Skin epidermis (tissue), 12 donors: Measurements from ENCODE around the gene FBN3.

Experiments used
- H3K27ac ChIP-seq, 21 experiments: fragments of 200-600 bp; sonication (generic) in 11 of 21; one replicate each; pipeline ENCODE4 v1.5.0; 2020; ENCODE audit warnings: mild to moderate bottlenecking in 3 of 21, inconsistent platforms in 2 of 21, moderate library complexity in 2 of 21
- H3K4me3 ChIP-seq, 7 experiments: fragments of 200-600 bp; sonication (generic) in 2 of 7; one replicate each; pipeline ENCODE4 v1.5.0; 2020; ENCODE audit warnings: inconsistent platforms in 2 of 7, mild to moderate bottlenecking in 2 of 7, moderate library complexity in 1 of 7

Gene FBN3

GRCh38 chr19:8096071-8096470, 53.3 kb downstream of the FBN3 start:
- no peak overlapping the region for H3K4me3 ChIP-seq
- no peak overlapping the region for H3K27ac ChIP-seq

DNA sequence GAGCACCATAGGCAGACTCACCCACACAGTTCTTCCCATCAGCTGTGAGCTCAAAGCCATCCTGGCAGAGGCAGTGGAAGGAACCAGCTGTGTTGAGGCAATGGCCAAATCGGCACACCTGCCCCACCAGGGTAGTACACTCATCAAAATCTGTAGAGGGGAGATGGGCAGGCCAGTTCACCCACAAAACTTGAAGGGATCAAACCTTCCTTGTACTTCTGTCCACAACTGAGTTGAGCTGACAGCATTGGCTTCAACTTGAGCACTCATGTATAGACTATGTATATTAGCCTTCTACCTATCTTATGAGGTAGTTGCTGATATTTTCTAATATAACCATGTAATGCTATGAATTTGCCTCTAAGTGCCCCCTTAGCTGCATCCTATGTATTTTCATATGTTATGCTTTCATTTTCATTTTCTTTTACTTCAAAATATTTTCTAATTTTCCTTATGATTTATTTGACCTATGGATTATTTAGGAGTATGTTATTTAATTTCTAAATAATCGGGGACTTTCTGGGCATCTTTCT, 54.0 kb downstream of the FBN3 start:
- Histone ChIP-seq H3K27ac (no peak overlapping the region), H3K4me3 (no peak overlapping the region)

DNA sequence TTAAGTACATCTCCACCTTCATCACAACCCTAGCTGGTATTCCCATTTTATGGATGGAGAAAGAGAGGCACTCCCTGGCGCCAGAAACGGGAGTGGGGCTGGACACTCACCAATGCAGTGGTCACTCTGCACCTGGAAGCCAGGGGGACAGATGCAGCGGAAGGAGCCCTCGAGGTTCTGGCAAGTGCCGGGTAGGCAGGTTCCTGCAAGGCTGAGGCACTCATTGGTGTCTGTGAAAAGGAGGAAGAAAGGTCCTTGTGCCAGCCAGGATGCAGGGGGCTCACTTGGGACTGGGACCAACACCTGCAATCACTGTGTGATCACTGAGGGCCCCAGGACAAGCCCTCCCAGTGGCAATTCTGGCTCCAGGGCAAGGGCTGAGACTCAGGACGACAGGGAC, 55.1 kb downstream of the FBN3 start:
- no peak overlapping the region for H3K27ac ChIP-seq
- no peak overlapping the region for H3K4me3 ChIP-seq

DNA sequence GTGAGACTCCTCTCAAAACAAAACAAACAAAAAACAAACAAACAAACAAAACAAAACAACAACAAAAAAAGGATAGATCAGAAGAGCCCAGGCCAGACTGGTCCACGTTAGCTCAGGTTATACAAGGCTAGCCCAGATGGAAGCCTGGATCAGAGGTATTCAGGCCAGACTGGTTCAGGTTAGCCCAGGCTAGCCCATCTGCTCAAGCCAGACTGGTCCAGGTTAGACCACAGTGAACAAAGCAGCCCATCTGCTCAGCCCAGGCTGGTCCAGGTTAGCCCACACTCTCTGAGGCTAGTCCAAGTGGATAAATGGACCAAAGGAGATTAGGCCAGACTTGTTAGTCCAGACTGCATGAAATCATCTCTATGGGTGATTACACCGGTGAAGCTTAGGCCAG, 55.7 kb downstream of the FBN3 start:
- no peak overlapping the region for H3K27ac ChIP-seq
- H3K4me3 ChIP-seq = no peak overlapping the region

DNA sequence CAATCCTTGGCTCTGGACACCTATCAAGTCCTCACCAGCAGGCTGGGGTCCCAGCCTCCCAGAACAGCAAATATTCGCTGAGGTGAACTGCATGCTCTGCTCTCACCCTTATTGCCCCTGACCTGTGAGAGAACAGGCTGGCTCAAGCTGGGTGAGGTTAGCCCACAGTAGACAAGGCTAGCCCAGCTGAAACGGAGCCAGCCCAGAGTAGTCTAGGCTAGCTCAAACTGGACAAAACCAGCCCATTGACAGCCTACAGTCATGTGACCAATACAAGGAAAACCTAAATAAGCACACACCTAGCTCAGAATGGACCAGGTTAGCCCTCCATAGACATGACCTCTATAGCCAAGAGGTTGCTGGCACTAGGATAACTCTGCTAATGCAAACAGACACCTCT, 58.4 kb downstream of the FBN3 start:
- H3K4me3 ChIP-seq = no peak overlapping the region
- no peak overlapping the region for H3K27ac ChIP-seq

DNA sequence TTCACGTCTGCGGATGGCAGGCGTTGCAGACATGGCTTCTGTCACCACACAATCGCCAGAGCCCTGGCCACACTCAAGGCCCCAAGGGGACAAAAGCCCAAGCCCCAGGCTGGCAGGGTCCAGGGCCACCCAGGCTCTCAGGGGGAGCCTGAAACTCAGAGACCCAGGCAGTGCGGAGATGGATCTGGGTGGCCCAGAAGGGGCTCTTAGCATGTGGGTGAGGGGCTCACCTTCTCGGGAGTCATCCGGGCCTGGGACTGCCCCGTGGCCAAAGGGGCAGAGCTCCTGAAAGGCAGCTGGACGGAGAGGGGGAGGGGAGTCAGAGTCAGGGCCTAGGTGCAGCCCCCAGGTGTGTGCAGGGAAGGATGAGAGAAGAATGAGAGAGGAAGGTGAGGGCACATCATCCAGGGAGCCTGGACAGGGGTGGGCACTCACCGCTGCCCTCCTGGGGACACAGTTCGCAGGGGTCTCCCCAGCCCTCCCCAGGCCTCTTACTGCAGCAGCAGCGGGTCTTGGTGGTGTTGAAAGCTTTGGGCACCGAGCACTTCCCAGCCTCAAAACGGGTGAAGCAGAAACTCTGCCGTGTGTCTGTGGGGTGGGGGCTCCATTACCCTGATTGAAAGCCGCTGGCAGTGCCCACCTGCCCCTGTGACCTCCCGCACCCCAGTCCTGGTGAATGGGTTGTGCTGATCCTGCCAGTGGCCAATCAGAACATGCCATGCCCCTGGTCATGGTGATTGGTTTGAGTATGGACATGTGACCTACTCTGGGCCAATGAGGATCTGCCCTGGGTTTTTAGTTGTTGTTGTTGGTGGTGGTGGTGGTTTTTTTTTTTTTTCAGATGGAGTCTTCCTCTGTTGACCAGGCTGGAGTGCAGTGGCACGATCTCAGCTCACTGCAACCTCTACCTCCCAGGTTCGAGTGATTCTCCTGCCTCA, 59.5 kb downstream of the FBN3 start:
- Histone ChIP-seq H3K4me3 (no peak overlapping the region), H3K27ac (no peak overlapping the region)

- no peak overlapping the region for H3K4me3 ChIP-seq
These were observed 60.4 kb downstream of the FBN3 start for GRCh38 chr19:8088752-8089663.

GRCh38 chr19:8087876-8088275, 61.5 kb downstream of the FBN3 start:
- Histone ChIP-seq H3K27ac (no peak overlapping the region), H3K4me3 (no peak overlapping the region)

More at GRCh38 chr19:8088752-8089663, 60.4 kb downstream of the FBN3 start:
- no peak overlapping the region for H3K27ac ChIP-seq

DNA sequence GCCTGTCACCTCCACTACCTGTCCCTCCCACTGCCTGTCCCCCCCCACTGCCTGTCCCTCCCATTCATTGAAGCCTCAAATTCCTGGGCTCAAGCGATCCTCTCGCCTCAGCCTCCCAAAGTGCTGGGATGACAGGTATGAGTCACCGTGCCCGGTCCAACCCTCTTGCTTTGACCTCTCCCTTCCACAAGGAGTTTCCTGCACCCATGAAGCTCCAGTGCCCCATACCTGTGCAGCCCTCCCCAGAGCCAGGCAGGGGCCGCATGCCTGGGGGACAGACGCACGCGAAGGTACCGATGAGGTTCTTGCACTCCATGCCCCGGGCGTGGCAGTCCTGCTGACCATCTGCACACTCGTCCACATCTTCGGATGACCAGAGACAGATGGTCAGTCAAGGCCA, 62.5 kb downstream of the FBN3 start:
- Histone ChIP-seq H3K4me3 (no peak overlapping the region), H3K27ac (no peak overlapping the region)

DNA sequence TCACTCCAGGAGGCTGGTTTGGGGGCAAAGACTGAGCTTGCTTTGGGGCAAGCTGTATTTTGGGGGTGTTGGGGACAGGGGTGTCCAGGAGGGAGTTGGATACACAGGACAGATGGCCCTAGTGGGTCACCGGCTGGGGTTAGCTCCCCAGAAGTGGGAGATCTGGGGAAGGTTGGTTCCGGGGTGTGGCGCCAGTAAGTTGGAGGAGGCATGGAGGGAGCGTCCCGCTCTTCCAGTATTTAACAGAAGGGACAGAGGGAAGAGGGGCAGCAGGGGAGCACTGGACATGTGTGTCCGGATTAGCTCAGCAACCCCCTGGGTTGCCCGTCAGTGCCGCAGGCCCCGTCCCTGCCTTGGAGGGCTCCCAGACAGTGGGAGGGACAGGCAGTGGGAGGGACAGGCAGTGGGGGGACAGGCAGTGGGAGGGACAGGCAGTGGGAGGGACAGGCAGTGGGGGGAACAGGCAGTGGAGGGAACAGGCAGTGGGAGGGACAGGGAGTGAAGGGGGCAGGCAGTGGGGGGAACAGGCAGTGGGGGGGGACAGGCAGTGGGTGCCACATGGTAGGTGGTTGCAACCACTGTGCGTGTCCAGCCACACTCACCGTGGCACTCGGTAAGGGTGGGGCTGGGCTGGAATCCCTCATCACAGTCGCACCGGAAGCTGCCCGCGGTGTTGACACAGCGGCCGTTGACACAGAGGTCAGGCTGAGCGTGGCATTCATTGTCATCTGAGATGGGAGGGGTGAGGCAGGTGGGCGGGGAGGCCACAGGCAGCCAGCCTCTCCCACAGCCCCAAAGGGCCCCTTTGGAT, 63.6 kb downstream of the FBN3 start:
- Histone ChIP-seq H3K4me3 (no peak overlapping the region), H3K27ac (no peak overlapping the region)

GRCh38 chr19:8084152-8084551, 65.2 kb downstream of the FBN3 start:
- H3K27ac ChIP-seq = no peak overlapping the region
- H3K4me3 ChIP-seq = no peak overlapping the region

GRCh38 chr19:8083141-8083540, 66.3 kb downstream of the FBN3 start:
- Histone ChIP-seq H3K27ac (no peak overlapping the region), H3K4me3 (no peak overlapping the region)

DNA sequence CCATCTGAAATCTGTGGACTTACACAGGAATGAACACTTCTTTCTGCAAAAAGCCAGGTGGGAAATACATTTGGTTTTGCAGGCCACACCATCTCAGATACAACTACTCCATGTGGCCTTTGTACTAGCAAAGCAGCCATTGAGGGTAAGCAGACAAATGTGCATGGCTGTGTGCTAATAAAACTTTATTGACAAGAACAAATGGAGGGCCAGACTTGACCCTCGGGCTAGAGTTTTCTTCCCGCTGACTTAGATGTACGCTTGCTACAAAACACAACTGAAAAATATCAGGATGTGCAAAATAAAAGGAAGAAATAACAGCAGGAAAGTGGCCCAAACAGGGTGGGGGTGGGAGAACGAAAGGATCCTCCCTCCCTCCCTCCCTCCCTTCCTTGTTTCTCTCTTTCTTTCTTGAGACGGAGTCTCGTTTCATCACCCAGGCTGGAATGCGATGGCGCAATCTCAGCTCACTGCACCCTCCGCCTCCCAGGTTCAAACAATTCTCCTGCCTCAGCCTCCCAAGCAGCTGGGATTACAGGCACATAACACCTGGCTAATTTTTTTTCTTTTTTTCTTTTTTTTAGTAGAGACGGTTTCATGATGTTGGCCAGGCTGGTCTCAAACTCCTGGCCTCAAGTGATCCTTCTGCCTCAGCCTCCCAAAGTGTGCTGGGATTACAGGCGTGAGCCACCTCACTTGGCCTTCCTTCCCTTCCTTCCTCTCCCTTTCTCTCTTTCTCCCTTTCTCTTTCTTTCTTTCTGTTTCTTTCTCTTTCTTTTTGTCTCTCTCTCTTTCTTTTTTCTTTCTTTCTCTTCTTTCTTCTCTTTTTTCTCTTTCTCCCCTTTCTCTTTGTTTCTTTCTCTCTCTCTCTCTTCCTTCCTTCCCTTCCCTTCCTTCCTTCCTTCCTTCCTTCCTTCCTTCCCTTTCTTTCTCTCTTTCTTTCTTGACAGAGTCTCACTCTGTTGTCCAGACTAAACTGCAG, 67.5 kb downstream of the FBN3 start:
- H3K27ac ChIP-seq = no peak overlapping the region
- H3K4me3 ChIP-seq = no peak overlapping the region

- Histone ChIP-seq H3K4me3 (no peak overlapping the region), H3K27ac (no peak overlapping the region)
These were observed 68.6 kb downstream of the FBN3 start for GRCh38 chr19:8080832-8081231.

DNA sequence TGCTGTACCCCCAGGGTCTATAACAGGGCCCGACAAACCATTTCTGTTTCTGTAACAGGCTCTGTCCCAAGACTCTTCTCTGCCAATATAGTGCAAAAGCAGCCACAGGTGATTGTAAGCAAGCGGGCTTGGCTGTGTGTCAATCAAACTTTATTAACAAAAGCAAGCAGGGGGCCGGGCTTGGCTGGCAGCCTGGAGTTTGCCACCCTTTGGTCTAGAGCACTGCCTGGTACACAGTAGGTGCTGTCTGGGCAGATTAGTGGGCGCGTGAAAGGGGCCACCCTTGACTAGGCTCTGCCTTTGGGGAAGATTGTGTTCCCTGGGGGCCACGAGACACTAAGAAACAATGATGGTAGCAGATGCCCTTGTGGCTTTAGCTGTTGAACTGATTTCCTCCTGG, 69.4 kb downstream of the FBN3 start:
- Histone ChIP-seq H3K27ac (no peak overlapping the region), H3K4me3 (no peak overlapping the region)

- no peak overlapping the region for H3K4me3 ChIP-seq
- H3K27ac ChIP-seq = no peak overlapping the region
These were observed 74.0 kb downstream of the FBN3 start for GRCh38 chr19:8075158-8076074.

GRCh38 chr19:8074501-8074900, 74.9 kb downstream of the FBN3 start:
- H3K4me3 ChIP-seq = no peak overlapping the region
- H3K27ac ChIP-seq = no peak overlapping the region

GRCh38 chr19:8071912-8072311, 77.5 kb downstream of the FBN3 start:
- Histone ChIP-seq H3K27ac (no peak overlapping the region), H3K4me3 (no peak overlapping the region)
